Large intestine (tissue), 3 donors: Measurements from ENCODE around the gene ARHGAP31. TPM values are rescaled to one million over a fixed set of nuclear protein-coding genes. Genes with fewer than 3 reads are reported as not detected.
"Not testable (repeated sequence)": the region's sequence is repeated elsewhere in the genome, so short reads cannot be mapped to it uniquely, and the experiment has no call there.

ENCODE experiments used
- DNase-seq, 2 donors: peaks; one replicate each; pipeline versions ENCODE4 v3.0.0 to v3.0.0-alpha.2; 2013
- H3K27ac ChIP-seq: one replicate; pipeline ENCODE4 v1.5.1; 2013; ENCODE audit warnings: low read length
- H3K27me3 ChIP-seq: 2 replicates; pipeline ENCODE4 v1.6.1; 2013; ENCODE audit warnings: low read length; ENCODE audit not compliant: control insufficient read depth, insufficient read depth
- H3K36me3 ChIP-seq: 2 replicates; pipeline ENCODE4 v1.6.1; 2013; ENCODE audit warnings: low read length; ENCODE audit not compliant: control insufficient read depth, insufficient read depth
- H3K4me1 ChIP-seq: one replicate; pipeline ENCODE4 v1.6.1; 2013; ENCODE audit warnings: low read length; ENCODE audit not compliant: control insufficient read depth, insufficient read depth
- H3K4me3 ChIP-seq: one replicate; pipeline ENCODE4 v1.5.1; 2013; ENCODE audit warnings: low read length
- H3K9me3 ChIP-seq: one replicate; pipeline ENCODE4 v1.6.1; 2013; ENCODE audit warnings: mild to moderate bottlenecking, low read depth, low read length, moderate library complexity; ENCODE audit not compliant: control insufficient read depth
- WGBS: methylation state at CpG from one replicate; pipeline ENCODE4 v1.1.5; 2013; ENCODE audit warnings: low lambda C conversion rate; ENCODE audit not compliant: insufficient coverage; 5-methylcytosine and 5-hydroxymethylcytosine counted together
- polyA plus RNA-seq: library from polyadenylated mRNA; unstranded; fragments of 120-200 nt; gene quantifications from one replicate; pipeline ENCODE4 v1.2.1, GENCODE V29; 2013

ARHGAP31 gene
- polyA plus RNA-seq, 1 donor, result 5.6 TPM

- no peaks in the 10 kb centered on the region for H3K4me1 ChIP-seq
- no CpG with 5 or more reads among the region's 4 CpGs for WGBS
- no peak for DNase-seq
- H3K36me3 ChIP-seq, result no peaks in the 10 kb centered on the region
- no peak overlapping the region for H3K4me3 ChIP-seq
- no peaks in the 10 kb centered on the region for H3K27me3 ChIP-seq
- no peak overlapping the region for H3K27ac ChIP-seq
- H3K9me3 ChIP-seq, result no peaks in the 10 kb centered on the region
Observed at GRCh38 chr3:119330858-119331257, 36.7 kb downstream of the ARHGAP31 start.

- Histone ChIP-seq H3K4me1 (no peaks in the 10 kb centered on the region), H3K9me3 (no peaks in the 10 kb centered on the region), H3K4me3 (no peak overlapping the region), H3K27ac (no peak overlapping the region), H3K36me3 (no peaks in the 10 kb centered on the region), H3K27me3 (no peaks in the 10 kb centered on the region)
- DNase-seq, result no peak
- no CpG with 5 or more reads among the region's 3 CpGs for WGBS
Observed at GRCh38 chr3:119331661-119332060, 37.5 kb downstream of the ARHGAP31 start.

GRCh38 chr3:119333773-119334509 is 39.8 kb downstream of the ARHGAP31 start:
- no peak for DNase-seq
- Histone ChIP-seq H3K27ac (no peak overlapping the region), H3K4me1 (no peaks in the 10 kb centered on the region), H3K4me3 (no peak overlapping the region), H3K36me3 (no peaks in the 10 kb centered on the region), H3K9me3 (no peaks in the 10 kb centered on the region), H3K27me3 (no peaks in the 10 kb centered on the region)
- WGBS, result 50% methylated on average over 1 of the region's 6 CpGs

GRCh38 chr3:119336823-119337222 is 42.6 kb downstream of the ARHGAP31 start:
- Histone ChIP-seq H3K4me1 (no peaks in the 10 kb centered on the region), H3K4me3 (no peak overlapping the region), H3K27me3 (no peaks in the 10 kb centered on the region), H3K9me3 (no peaks in the 10 kb centered on the region), H3K27ac (no peak overlapping the region), H3K36me3 (no peaks in the 10 kb centered on the region)
- 100% methylated on average over 1 of the region's 5 CpGs for WGBS
- no peak for DNase-seq

- not testable (repeated sequence) for H3K9me3 ChIP-seq, DNase-seq, H3K4me1 ChIP-seq, H3K27ac ChIP-seq, H3K36me3 ChIP-seq, H3K4me3 ChIP-seq, H3K27me3 ChIP-seq
- 100% methylated on average over 1 of the region's 6 CpGs for WGBS
Observed at GRCh38 chr3:119337407-119337806, 43.2 kb downstream of the ARHGAP31 start.

GRCh38 chr3:119338754-119339153 is 44.6 kb downstream of the ARHGAP31 start:
- Histone ChIP-seq H3K27me3 (no peaks in the 10 kb centered on the region), H3K27ac (no peak overlapping the region), H3K36me3 (no peaks in the 10 kb centered on the region), H3K4me3 (no peak overlapping the region), H3K9me3 (no peaks in the 10 kb centered on the region), H3K4me1 (no peaks in the 10 kb centered on the region)
- no peak for DNase-seq

- no peaks in the 10 kb centered on the region for H3K36me3 ChIP-seq
- no peaks in the 10 kb centered on the region for H3K27me3 ChIP-seq
- no peaks in the 10 kb centered on the region for H3K9me3 ChIP-seq
- no peak overlapping the region for H3K27ac ChIP-seq
- DNase-seq, result no peak
- WGBS, result no CpG with 5 or more reads among the region's 1 CpG
- no peaks in the 10 kb centered on the region for H3K4me1 ChIP-seq
- no peak overlapping the region for H3K4me3 ChIP-seq
Observed at GRCh38 chr3:119340014-119340413, 45.8 kb downstream of the ARHGAP31 start.

- no peak overlapping the region for H3K4me3 ChIP-seq
- WGBS, result no CpG with 5 or more reads among the region's 5 CpGs
- H3K4me1 ChIP-seq, result no peaks in the 10 kb centered on the region
- H3K36me3 ChIP-seq, result no peaks in the 10 kb centered on the region
- H3K9me3 ChIP-seq, result no peaks in the 10 kb centered on the region
- H3K27me3 ChIP-seq, result no peaks in the 10 kb centered on the region
- H3K27ac ChIP-seq, result no peak overlapping the region
- no peak for DNase-seq
Observed at GRCh38 chr3:119340446-119340845, 46.3 kb downstream of the ARHGAP31 start.

GRCh38 chr3:119342176-119342575 is 48.0 kb downstream of the ARHGAP31 start:
- H3K27ac ChIP-seq, result no peak overlapping the region
- H3K4me3 ChIP-seq, result no peak overlapping the region
- no peak for DNase-seq
- WGBS, result 100% methylated on average over 1 of the region's 1 CpG
- no peaks in the 10 kb centered on the region for H3K4me1 ChIP-seq
- no peaks in the 10 kb centered on the region for H3K27me3 ChIP-seq
- H3K36me3 ChIP-seq, result no peaks in the 10 kb centered on the region
- H3K9me3 ChIP-seq, result no peaks in the 10 kb centered on the region

GRCh38 chr3:119343719-119344118 is 49.5 kb downstream of the ARHGAP31 start:
- no peaks in the 10 kb centered on the region for H3K36me3 ChIP-seq
- H3K9me3 ChIP-seq, result no peaks in the 10 kb centered on the region
- no peaks in the 10 kb centered on the region for H3K27me3 ChIP-seq
- no peak for DNase-seq
- H3K27ac ChIP-seq, result no peak overlapping the region
- H3K4me1 ChIP-seq, result no peaks in the 10 kb centered on the region
- WGBS, result 100% methylated on average over 2 of the region's 5 CpGs
- H3K4me3 ChIP-seq, result no peak overlapping the region

- Histone ChIP-seq H3K9me3 (no peaks in the 10 kb centered on the region), H3K36me3 (no peaks in the 10 kb centered on the region), H3K4me1 (no peaks in the 10 kb centered on the region), H3K27me3 (no peaks in the 10 kb centered on the region), H3K27ac (no peak overlapping the region), H3K4me3 (no peak overlapping the region)
- no CpG with 5 or more reads among the region's 1 CpG for WGBS
- DNase-seq, result peak in 1 of 2 donors; percentile 42
Observed at GRCh38 chr3:119346076-119346496, 51.9 kb downstream of the ARHGAP31 start.
